ENCODE measurements around the gene SARM1. TPM values are rescaled to one million over a fixed set of nuclear protein-coding genes. Genes with fewer than 3 reads are reported as not detected.
A peak's percentile ranks its signal among the peaks of the same experiment; 100 is the strongest.

Gene SARM1
- total RNA-seq, 3 donors from 2014 or later (not counting 1 experiment from before 2014, with no cell fraction given), result 25.7 to 33.0 (median 26.2) TPM

GRCh38 chr17:28385037-28385400 is 13.5 kb downstream of the SARM1 start:
- Mint-ChIP-seq H3K27me3 (ENCODE audit: low read depth in 2 of 2) (peaks cover 0 to 8% of the 10 kb centered on the region in 2 donors), H3K27ac (peak overlapping the region in 1 of 2 donors; percentile 73), H3K9me3 (no peaks in the 10 kb centered on the region), H3K4me3 (peak overlapping the region; percentile 83), H3K4me1 (peaks cover 7 to 39% of the 10 kb centered on the region in 2 donors), H3K36me3 (peaks cover 3% of the 10 kb centered on the region)
- Histone ChIP-seq H3K27ac (ENCODE audit: low read length) (no peak overlapping the region), H3K36me3 (ENCODE audit: control insufficient read depth, insufficient read depth, low read length) (peaks cover 15% of the 10 kb centered on the region), H3K27me3 (ENCODE audit: control insufficient read depth, insufficient read depth, low read length) (no peaks in the 10 kb centered on the region), H3K9me3 (ENCODE audit: control insufficient read depth, insufficient read depth, low read length) (no peaks in the 10 kb centered on the region), H3K4me1 (ENCODE audit: control insufficient read depth, insufficient read depth, low read length) (peaks cover 24% of the 10 kb centered on the region), H3K4me3 (ENCODE audit: low read length) (peak overlapping the region; percentile 58)
- DNase-seq, result peak in 1 of 2 donors; percentile 16
- TF ChIP-seq CTCF (IDR thresholded peaks at IDR 0.05), result no peak
- WGBS (ENCODE audit: insufficient coverage), result 8% methylated on average over 29 of the region's 29 CpGs
- intact Hi-C loops (cut with micrococcal nuclease), result no loop called here
- peak in 2 of 3 donors; percentile 14 to 23 for ATAC-seq

DNA sequence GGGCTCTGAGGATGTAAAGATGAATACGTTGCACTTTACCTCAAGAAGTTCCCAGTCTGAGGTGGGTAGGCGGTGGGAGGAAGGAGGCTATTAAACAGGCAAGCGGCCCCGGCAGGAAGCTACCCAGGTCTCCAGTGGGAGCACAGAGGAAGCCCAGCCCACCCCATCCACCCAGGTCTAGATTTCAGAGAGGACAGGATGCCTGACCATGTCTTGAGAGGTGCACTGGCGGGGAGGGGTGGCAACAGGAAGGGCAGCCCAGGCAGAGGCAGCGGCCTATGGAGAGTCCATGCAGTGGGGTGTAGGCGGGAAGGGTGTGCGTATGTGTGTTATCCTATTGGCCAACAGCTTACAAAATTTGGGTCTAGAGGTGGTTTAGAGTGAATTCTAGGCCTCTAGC is 13.9 kb downstream of the SARM1 start:
- no peaks in the 10 kb centered on the region for H3K9me3 Mint-ChIP-seq
- DNase-seq (peak in 1 of 2 donors; percentile 18), ATAC-seq (peak in 1 of 3 donors; percentile 24)
- peak overlapping the region; percentile 83 for H3K4me3 Mint-ChIP-seq
- no peaks in the 10 kb centered on the region for H3K9me3 ChIP-seq (ENCODE audit: control insufficient read depth, insufficient read depth, low read length)
- peak overlapping the region in 1 of 2 donors; percentile 73 for H3K27ac Mint-ChIP-seq
- peaks cover 24% of the 10 kb centered on the region for H3K4me1 ChIP-seq (ENCODE audit: control insufficient read depth, insufficient read depth, low read length)
- peaks cover 18% of the 10 kb centered on the region for H3K36me3 ChIP-seq (ENCODE audit: control insufficient read depth, insufficient read depth, low read length)
- H3K27me3 Mint-ChIP-seq (ENCODE audit: low read depth in 2 of 2), result peaks cover 0 to 8% of the 10 kb centered on the region in 2 donors
- TF ChIP-seq CTCF (IDR thresholded peaks at IDR 0.05), result no peak
- 61% methylated on average over 8 of the region's 8 CpGs for WGBS (ENCODE audit: insufficient coverage)
- H3K36me3 Mint-ChIP-seq, result peaks cover 7% of the 10 kb centered on the region
- intact Hi-C loops (cut with micrococcal nuclease), result no loop called here
- peak overlapping the region; percentile 58 for H3K4me3 ChIP-seq (ENCODE audit: low read length)
- H3K4me1 Mint-ChIP-seq, result peaks cover 7 to 39% of the 10 kb centered on the region in 2 donors
- no peaks in the 10 kb centered on the region for H3K27me3 ChIP-seq (ENCODE audit: control insufficient read depth, insufficient read depth, low read length)
- H3K27ac ChIP-seq (ENCODE audit: low read length), result no peak overlapping the region

- peaks cover 26% of the 10 kb centered on the region for H3K36me3 ChIP-seq (ENCODE audit: control insufficient read depth, insufficient read depth, low read length)
- Mint-ChIP-seq H3K27ac (no peak overlapping the region), H3K27me3 (ENCODE audit: low read depth in 2 of 2) (peaks cover 0 to 6% of the 10 kb centered on the region in 2 donors), H3K4me1 (peaks cover 7 to 34% of the 10 kb centered on the region in 2 donors), H3K36me3 (peaks cover 16% of the 10 kb centered on the region), H3K9me3 (no peaks in the 10 kb centered on the region), H3K4me3 (no peak overlapping the region)
- no peak for DNase-seq
- no peak overlapping the region for H3K4me3 ChIP-seq (ENCODE audit: low read length)
- no peak for TF ChIP-seq CTCF (IDR thresholded peaks at IDR 0.05)
- H3K4me1 ChIP-seq (ENCODE audit: control insufficient read depth, insufficient read depth, low read length), result peaks cover 23% of the 10 kb centered on the region
- ATAC-seq, result no peak
- H3K27ac ChIP-seq (ENCODE audit: low read length), result no peak overlapping the region
- intact Hi-C loops (cut with micrococcal nuclease), result no loop called here
- no peaks in the 10 kb centered on the region for H3K9me3 ChIP-seq (ENCODE audit: control insufficient read depth, insufficient read depth, low read length)
- H3K27me3 ChIP-seq (ENCODE audit: control insufficient read depth, insufficient read depth, low read length), result no peaks in the 10 kb centered on the region
Measured at GRCh38 chr17:28386391-28386790, 14.9 kb downstream of the SARM1 start.

- Histone ChIP-seq H3K27me3 (ENCODE audit: control insufficient read depth, insufficient read depth, low read length) (no peaks in the 10 kb centered on the region), H3K4me1 (ENCODE audit: control insufficient read depth, insufficient read depth, low read length) (peaks cover 20% of the 10 kb centered on the region), H3K9me3 (ENCODE audit: control insufficient read depth, insufficient read depth, low read length) (no peaks in the 10 kb centered on the region), H3K36me3 (ENCODE audit: control insufficient read depth, insufficient read depth, low read length) (peaks cover 37% of the 10 kb centered on the region), H3K4me3 (ENCODE audit: low read length) (no peak overlapping the region), H3K27ac (ENCODE audit: low read length) (no peak overlapping the region)
- Mint-ChIP-seq H3K4me3 (no peak overlapping the region), H3K4me1 (peaks cover 7 to 30% of the 10 kb centered on the region in 2 donors), H3K36me3 (peaks cover 16% of the 10 kb centered on the region), H3K9me3 (no peaks in the 10 kb centered on the region), H3K27me3 (ENCODE audit: low read depth in 2 of 2) (no peaks in the 10 kb centered on the region), H3K27ac (no peak overlapping the region)
- DNase-seq (no peak), ATAC-seq (no peak)
- intact Hi-C loops (cut with micrococcal nuclease), result no loop called here
- WGBS (ENCODE audit: insufficient coverage), result 97% methylated on average over 11 of the region's 11 CpGs
- no peak for TF ChIP-seq CTCF (IDR thresholded peaks at IDR 0.05)
Measured at GRCh38 chr17:28388106-28388505, 16.6 kb downstream of the SARM1 start.
